Colon (tissue), 2 donors: ENCODE results near the gene GSTK1.
A peak's percentile ranks its signal among the peaks of the same experiment; 100 is the strongest.
"Not testable (repeated sequence)": the region's sequence is repeated elsewhere in the genome, so short reads cannot be mapped to it uniquely, and the experiment has no call there.

Source experiments
- FAIRE-seq: peaks from 2 replicates; lab custom pipeline; 2012; peaks lifted over from hg19 to GRCh38; lab: Jason Lieb, UNC
- donor health status: control.
- donor health status: control.

The GSTK1 gene

DNA sequence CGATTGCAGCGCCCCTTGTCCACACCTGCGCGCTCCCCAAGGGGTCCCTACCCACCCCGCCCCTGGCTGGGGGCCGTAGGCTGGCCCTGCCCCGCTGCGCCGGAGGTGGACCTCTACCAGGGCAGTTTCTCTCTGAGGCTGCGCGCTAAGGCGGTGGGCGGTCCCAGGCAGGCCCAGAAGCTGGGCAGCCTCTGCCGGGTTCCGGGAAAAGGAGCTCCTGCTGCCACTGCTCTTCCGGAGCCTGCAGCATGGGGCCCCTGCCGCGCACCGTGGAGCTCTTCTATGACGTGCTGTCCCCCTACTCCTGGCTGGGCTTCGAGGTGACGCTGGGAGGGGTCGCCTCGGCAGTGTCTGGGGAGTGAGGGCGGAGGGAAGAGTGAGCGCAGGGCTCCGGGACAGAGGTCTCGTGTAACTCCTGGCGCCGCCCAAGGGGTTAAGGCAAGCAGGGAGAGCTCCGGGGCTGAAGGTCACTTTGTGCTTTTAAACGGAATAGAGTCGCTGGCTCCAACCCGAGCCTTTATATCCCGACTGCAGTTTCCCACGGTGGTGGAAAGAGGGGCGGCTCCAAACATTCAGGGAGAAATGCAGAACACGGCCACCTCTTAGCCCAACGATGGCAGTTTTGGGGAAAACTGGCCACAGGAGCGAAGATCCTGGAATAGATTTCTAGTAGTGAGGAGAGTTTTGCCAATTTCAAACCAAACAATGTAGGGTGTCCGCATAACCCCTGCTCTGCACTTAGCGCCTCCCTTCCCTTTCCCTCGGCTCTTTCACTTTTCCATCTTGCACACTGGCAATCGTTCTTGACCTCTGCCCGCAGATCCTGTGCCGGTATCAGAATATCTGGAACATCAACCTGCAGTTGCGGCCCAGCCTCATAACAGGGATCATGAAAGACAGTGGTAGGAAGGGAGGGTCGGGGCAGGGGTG, at the start of gene GSTK1:
GSTK1 (plus strand) TSS at position 176 of the 930 bp plus-strand sequence; CDS start at position 249, 73 bp downstream.
- no peak for FAIRE-seq

DNA sequence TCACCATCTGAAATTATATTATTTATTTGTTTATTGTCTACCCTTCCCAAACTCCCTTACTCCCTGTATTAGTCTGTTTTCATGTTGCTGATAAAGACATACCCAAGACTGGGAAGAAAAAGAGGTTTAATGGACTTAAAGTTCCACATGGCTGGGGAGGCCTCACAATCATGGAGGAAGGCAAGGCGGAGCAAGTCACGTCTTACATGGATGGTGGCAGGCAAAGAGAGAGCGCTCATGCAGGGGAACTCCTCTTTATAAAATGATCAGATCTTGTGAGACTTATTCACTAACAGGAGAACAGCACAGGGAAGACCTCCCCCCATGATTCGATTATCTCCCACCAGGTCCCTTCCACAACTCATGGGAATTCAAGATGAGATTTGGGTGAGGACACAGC, 49.8 kb upstream of the GSTK1 start:
- not testable (repeated sequence) for FAIRE-seq

DNA sequence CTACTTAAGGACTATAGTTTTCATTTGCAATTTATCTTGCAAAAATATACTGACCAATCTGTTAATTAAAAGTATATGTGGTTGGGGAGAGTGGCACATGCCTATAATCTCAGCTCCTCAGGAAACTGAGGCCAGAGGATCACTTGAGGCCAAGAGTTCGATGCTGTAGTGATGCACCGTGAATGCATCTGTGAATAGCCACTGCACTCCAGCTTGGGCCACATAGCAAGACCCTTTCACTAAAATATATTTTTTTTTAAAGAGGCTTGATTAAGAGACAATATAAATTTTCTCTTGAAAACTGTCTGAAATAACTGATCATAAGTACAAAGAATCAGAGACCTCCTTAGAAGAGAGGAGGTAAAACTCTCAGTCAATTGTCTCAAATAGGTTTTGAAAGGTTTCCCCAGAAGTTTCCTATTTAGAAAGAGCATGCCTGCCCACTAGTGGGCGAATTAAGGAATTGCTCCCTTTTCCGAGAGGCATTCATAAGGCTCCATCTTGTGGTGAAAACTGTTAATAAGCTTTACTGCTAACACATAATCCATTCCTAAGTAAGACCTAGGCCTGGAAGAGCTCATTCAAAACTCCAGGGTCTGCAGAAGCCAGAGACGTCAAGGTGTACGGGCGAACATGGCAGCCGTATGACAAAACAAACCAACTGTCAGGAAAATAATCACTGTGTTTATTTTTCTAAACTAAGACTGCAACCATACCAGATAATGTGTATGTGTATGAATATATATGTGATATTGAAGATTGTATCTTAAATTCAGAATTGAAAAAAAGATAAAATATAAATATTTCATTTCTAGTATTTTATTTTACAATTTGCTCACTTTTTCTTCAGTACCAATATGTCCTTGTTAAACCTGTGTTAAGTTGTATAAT, 48.2 kb upstream of the GSTK1 start:
- peak; percentile 47 for FAIRE-seq

DNA sequence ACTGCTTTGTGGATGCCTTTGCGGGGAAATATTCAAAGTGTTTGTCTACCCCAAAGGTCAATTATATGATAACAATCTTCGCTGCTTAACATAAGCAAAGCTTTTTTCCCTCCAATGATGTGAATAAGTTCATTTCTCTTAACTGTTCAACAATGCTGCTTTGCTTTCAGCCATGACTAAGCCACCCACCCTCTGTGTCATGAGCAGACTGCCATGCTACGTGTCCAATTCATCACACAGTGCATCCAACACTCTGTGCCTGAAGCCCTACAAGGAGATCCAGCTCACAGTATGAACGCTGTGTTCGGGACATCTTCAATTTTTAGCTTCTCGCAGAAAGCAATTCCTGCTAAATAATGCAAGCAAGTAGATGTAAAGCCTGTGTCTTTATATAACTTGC, 47.1 kb upstream of the GSTK1 start:
- FAIRE-seq, result no peak

DNA sequence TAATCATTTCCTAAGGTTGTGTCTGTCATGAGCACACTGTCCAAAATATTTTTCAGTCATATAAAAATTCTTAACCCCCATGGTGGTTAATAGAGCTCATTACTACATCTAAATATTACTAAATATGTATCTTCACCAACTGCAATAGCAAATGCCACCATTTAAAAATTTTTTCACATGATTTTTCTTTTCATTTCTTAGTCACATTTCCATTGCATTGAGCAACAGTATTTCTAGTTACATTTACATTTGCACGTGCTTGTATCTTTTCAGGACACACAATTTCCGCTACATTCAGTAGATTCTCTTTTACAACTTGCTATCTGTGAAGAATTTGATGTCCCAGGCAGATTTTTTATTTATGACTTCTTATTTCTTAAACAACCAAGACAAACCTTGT, 46.6 kb upstream of the GSTK1 start:
- no peak for FAIRE-seq

DNA sequence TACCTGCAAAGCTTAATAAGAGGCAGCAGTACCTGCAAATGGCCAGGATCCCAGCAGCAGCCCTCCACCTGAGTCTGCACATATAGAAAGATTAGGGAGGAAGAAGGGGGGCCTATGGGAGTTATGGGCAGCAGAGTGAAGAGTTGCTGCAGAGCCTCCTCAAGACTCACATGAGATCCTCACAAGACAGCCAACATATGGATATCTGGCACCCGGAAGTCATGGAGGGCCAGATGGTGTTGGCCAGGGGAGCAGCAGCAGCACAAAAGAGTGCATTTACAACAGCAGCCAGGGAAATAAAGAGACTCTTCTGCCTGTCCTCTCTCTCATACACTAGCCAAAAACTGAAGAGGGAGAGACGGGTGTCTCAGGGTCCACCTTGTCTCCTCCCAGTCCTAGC, 45.4 kb upstream of the GSTK1 start:
- FAIRE-seq, result no peak

DNA sequence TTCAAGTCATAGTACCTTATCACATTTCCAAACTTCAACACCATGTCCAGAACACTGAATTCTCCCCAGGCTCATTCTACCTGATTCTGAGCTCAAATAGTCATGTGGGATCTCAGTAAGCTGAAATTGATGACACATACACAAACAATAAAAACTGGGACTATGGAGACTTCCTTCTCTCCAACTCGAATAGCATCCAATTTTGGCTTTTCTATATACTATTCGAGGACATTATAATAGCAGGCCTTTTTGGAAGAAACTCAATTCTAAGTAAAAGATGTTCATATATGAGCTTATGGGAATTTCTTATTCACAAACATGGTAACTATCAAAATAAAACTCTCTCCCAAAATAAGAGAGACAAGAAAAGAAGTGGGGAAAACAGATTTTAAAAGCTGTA, 42.0 kb upstream of the GSTK1 start:
- no peak for FAIRE-seq

DNA sequence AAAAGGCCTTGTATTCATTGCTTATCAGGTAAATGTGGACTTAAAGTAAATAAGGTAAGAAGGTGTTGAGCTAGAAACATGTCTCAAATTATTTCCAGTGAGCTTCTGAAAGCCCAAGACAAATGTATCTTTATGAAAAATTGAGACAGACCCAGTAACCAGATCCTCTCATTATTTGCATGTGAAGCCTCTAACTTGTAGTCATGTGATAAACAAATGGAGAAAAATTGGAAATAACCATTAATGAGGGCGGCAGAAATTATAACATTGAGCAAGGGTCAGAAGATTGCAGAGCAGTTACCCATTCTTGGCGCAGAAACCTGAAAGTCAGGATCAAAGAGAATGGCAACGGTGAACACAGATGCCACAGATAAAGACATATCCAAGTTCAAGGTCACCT, 41.5 kb upstream of the GSTK1 start, which contains the start of gene TAS2R40:
TAS2R40 (plus strand) TSS at position 301 of the 400 bp plus-strand sequence; CDS start at position 343, 42 bp downstream.
- no peak for FAIRE-seq

DNA sequence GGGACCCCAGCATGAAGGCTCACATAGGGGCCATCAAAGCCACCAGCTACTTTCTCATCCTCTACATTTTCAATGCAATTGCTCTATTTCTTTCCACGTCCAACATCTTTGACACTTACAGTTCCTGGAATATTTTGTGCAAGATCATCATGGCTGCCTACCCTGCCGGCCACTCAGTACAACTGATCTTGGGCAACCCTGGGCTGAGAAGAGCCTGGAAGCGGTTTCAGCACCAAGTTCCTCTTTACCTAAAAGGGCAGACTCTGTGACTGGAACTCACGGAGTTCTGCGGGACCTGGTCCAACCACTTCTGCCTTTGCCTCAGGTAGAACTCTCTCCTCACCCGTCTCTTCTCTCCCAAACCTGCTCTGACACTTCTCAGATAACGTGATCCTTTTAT, 40.5 kb upstream of the GSTK1 start:
- FAIRE-seq, result no peak

DNA sequence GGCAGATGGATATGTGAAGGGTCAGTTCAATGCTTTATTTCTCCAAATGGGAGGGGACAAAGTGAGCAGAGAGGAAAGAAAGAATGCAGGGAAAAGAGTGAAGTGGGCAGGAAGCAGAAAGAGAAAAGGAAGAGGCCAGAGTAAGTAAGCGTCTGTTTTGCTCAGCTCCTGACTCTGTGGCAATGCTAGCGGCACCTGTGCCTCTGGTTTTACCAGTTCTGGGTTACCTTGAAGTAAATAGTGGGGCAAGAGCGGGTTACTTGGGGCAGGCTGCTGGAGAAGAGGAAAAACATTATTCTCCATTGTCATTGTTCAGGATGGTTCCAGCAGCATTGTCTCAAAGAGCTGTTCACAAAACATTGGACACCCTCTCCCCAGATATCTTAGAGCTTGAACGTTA, 39.5 kb upstream of the GSTK1 start:
- FAIRE-seq, result no peak

DNA sequence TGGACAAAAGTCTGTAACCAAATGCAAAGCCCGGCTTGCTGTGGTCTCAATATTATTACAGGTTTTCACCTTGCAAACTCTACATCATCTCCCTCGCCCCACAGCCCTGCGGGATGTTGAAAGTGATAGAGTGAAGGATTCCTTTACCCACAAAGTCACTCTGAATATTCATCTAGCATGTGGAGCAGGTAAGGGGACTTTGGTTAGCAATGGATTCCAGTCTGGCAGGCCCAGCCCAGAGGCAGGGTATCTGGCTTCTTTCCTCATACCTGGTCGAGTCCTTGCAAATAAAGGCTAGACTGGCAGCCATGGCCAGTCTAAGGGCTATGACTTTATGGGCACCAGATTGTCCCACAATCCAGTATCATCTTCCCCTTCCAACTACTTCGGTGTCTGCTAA, 38.2 kb upstream of the GSTK1 start:
- FAIRE-seq, result no peak

DNA sequence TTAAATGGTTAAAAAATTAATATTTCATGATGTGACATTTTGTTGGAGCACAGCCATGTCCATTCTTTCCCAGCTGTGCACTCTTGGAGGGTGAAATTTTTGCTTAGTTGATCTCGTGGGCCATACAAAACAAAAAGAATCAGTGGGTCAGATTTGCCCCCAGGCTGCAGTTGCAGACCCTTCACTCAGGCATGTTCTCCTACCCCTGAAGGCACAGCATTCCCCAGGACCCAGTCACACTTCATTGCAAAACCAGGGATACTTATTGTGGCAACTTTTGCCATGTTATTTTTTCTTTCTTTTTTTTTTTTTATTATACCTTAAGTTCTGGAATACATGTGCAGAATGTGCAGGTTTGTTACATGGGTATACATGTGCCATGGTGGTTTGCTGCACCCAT, 35.4 kb upstream of the GSTK1 start:
- no peak for FAIRE-seq

DNA sequence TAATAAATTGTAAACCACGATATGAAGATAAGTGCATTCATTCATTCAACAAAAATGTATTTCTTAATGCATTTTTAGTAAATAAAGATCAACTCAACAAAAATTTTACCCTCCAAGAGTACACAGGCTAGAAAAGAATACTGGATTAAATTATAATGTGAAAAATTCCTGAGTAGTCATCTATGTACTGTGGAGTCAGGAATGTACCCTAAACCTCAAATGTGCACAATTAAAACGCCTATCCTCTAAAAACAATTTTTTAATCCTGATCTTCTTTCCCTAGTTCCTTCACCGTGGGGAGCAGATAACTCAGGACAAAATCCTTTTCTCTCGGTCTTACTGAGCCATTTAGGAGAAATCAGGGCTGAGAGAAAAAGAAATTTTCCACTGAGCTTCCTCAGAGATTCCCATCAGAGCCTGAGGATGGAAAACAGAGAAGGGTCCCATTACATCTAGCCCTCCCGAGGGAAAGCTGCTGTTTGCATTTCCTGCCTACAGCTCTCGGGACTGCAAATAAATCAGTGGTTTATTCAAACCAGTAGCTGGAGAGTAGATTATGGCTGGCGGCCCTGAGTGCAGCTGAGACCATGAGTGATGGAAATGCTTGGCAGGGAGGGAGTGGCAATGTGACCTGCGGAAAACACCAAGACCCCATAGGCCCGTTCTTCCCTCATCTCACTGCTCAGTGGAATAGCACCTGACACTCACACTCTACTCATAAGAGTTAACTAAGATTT, 34.0 kb upstream of the GSTK1 start:
- no peak for FAIRE-seq

DNA sequence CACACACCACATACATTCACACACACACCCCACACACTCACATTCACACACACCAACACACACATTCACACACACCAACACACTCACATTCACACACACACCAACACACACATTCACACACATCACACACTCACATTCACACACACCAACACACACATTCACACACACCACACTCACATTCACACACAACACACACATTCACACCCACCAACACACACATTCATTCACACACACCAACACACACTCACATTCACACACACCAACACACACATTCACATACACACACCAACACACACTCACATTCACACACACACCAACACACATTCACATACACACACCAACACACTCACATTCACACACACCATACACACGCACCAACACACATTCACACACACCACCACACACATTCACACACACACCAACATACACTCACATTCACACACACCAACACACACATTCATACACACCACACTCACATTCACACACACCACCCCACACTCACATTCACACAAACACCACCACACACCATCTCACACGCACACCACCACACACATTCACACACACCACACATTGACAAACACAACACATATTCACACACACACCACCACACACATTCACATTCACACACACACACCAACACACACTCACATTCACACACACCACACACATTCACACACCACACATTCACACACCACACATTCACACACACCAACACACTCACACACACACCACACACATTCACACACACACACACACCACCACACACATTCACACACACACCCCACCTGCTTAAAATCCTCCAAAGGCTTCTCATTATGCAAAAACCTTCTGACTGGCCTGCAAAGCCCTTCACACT, 32.4 kb upstream of the GSTK1 start:
- FAIRE-seq, result no peak

DNA sequence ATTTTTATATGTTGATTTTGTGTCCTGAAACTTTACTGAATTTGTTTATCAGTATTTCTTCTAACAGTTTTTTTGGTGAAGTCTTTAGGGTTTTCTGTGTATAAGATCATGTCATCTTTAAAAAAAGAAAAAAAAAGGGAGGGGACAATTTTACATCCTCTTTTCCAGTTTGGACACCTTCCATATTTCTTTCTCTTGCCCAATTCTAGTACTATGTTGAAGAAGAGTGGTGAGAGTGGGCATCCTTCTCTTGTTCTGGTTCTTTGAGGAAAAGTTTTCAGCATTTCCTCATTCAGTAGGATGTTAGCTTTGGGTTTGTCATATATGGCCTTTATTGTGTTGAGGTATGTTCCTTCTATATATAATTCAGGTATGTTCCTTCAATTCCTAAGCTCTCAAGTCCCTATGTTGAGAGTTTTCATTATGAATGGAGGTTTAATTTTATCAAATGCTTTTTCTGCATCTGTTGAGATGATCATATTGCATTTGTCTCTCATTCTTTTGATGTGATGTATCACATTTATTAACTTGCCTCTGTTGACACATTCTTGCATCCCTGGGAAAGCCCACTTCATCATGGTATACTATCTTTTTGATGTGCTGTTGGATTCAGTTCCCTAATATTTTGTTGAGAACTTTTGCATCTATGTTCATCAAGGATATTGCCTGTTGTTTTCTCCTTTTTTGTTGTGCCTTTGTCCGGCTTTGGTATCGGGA, 29.3 kb upstream of the GSTK1 start:
- FAIRE-seq, result no peak

DNA sequence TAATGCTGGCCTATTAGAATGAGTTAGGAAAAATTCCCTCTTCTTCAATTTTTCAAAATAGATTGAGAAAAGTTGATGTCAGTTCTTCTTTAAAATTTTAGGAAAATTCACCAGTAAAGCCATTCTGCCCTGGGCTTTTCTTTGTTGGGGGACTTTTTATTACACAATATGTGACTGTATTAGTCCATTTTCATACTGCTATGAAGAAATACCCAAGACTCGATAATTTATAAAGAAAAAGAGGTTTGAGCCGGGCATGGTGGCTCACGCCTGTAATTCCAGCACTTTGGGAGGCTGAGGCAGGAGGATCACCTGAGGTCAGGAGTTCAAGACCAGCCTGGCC, 28.7 kb upstream of the GSTK1 start:
- FAIRE-seq, result no peak

DNA sequence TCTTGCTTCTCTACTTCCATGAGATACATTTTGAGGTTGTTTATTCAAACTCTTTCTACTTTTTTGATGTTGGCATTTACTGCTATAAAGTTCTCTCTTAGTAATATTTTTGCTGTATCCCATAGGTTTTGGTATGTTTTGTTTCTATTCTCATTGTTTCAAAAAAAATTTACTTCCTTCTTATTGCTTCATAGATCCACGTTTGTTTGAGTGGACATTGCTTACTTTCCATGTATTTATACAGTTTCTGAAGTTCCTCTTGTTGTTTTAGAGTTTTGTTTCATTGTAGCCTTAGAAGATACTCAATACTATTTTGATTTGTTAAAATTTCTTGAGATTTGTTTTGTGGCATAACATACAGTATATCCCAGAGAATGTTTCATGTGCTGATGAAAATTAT, 27.7 kb upstream of the GSTK1 start:
- no peak for FAIRE-seq

DNA sequence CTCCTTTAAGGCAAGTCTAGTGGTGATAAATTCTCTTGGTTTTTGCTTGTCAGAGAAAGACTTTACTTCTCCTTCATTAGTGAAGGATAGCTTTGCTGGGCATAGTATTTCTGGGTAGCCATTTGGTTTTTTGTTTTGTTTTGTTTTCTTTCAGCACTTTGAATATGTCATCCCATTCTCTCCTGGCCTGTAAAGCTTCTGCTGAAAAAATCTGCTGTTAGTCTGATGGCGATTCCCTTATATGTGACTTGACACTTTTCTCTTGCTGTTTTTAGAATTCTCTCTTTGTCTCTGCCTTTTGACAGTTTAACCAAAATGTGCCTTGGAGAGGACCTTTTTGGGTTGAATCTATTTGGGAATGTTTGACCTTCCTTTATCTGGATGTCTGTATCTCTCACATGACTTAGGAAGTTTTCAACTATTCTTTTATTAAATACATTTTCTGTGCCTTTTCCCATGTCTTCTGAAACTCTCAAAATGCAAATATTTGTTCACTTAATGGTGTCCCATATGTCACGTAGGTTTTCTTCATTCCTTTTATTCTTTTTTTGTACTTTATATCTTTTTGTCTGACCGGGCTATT, 26.7 kb upstream of the GSTK1 start:
- FAIRE-seq, result no peak

DNA sequence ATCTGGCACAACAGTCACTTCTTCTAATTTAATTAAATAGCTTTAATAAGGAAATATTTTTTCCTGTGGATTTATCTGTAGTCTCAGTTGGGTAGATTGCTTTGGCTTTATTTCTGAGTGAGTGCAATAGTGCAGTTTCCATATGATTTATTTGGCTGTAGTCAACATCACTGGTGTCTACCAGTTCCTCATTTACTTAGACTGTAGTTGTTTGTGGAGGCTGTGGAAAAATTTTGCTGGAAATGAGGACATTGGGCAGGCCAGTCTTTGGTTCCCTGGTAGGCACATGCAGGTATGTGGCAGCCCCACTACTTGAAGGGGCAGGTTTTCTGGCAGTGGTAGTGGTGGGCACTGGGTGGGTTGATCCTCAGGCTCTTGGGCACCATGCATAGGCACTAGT, 25.9 kb upstream of the GSTK1 start:
- no peak for FAIRE-seq

DNA sequence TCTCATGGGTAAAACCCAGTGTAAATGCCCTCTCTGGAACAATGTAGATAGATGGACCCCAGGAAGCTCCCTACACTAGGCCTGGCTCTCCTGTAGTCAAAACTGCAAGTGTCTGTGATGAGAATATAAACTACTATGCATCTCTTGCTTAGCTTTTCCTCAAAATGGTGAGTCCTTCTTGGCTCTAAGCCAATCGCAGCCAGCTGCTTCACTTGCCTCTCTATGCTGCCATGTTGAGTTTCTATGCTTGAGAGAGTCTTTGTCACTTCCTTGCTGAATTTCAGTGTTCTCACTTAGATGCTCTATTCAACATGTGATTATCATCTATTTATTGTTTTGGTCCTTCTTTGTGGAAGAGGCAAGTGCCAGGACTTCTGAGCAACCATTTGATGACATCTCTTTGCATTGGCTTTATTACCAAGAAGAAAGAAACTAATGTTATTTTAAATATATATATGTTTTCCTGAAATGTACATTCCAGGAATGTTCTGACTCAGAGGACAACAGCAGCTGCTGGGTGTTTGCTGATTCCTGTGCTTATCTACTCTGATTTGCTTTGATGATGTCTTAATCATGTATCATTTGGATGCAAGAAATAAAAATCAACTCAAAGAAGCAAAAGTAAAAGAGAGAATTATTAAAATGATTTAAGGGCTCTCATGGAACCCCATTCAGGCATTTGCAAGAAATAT, 24.8 kb upstream of the GSTK1 start:
- FAIRE-seq, result no peak
